Esophagus muscularis mucosa (tissue), 4 donors: ENCODE results near the gene OTOP3.

Source experiments
- EP300 ChIP-seq: sonication (generic); formaldehyde crosslinking; IDR thresholded peaks from one replicate; pipeline ENCODE4 v1.6.1; 2017; ENCODE audit warnings: antibody characterized with exemption
- POLR2A ChIP-seq: fragments of 450-650 bp; IDR thresholded peaks from one replicate; pipeline ENCODE4 v1.6.1; 2017; ENCODE audit warnings: antibody characterized with exemption, moderate library complexity, mild to moderate bottlenecking, low read depth
- POLR2AphosphoS5 ChIP-seq, 2 donors: sonication (generic); formaldehyde crosslinking; IDR thresholded peaks; one replicate each; pipeline ENCODE4 v1.6.1; 2017; ENCODE audit warnings: antibody characterized with exemption in 2 of 2
- TF ChIP-seq, protein P1 (sequence below), 3 experiments: fragments of 200-600 bp in 2 of 3; fragments of 450-650 bp in 1 of 3; sonication (generic) in 2 of 3; IDR thresholded peaks; one replicate each; pipeline ENCODE4 v1.5.1; 2017 to 2019; ENCODE audit warnings: antibody characterized with exemption in 3 of 3, mild to moderate bottlenecking in 2 of 3, moderate library complexity in 1 of 3

DNA sequence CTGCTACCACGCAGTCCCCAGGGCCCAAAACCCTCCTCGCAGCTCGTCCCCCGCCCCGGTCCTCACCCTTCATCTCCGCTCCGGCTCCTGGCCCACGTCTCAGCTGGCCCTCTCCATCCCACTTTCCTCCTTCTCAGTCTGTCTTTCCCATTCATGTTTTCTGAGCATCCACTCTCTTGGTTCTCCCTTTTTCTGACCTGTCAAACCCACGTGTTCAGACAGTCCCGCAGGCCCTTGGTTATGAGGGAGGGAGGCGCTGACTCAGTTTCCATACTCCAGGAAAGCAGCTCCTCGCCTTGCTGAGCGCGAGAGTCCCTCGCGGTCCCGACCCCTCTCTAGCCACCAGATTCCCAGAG is 37.3 kb downstream of the OTOP3 start:
- TF ChIP-seq, protein P1, sequence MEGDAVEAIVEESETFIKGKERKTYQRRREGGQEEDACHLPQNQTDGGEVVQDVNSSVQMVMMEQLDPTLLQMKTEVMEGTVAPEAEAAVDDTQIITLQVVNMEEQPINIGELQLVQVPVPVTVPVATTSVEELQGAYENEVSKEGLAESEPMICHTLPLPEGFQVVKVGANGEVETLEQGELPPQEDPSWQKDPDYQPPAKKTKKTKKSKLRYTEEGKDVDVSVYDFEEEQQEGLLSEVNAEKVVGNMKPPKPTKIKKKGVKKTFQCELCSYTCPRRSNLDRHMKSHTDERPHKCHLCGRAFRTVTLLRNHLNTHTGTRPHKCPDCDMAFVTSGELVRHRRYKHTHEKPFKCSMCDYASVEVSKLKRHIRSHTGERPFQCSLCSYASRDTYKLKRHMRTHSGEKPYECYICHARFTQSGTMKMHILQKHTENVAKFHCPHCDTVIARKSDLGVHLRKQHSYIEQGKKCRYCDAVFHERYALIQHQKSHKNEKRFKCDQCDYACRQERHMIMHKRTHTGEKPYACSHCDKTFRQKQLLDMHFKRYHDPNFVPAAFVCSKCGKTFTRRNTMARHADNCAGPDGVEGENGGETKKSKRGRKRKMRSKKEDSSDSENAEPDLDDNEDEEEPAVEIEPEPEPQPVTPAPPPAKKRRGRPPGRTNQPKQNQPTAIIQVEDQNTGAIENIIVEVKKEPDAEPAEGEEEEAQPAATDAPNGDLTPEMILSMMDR (IDR thresholded peaks at IDR 0.05), result no peak
- no peak for TF ChIP-seq POLR2A
- no peak for TF ChIP-seq POLR2AphosphoS5 (IDR thresholded peaks at IDR 0.05)
- no peak for TF ChIP-seq EP300
